ENCODE data around the gene HSPA6.
A peak's percentile ranks its signal among the peaks of the same experiment; 100 is the strongest.
"Not testable (repeated sequence)": the region's sequence is repeated elsewhere in the genome, so short reads cannot be mapped to it uniquely, and the experiment has no call there.

HSPA6 gene

DNA sequence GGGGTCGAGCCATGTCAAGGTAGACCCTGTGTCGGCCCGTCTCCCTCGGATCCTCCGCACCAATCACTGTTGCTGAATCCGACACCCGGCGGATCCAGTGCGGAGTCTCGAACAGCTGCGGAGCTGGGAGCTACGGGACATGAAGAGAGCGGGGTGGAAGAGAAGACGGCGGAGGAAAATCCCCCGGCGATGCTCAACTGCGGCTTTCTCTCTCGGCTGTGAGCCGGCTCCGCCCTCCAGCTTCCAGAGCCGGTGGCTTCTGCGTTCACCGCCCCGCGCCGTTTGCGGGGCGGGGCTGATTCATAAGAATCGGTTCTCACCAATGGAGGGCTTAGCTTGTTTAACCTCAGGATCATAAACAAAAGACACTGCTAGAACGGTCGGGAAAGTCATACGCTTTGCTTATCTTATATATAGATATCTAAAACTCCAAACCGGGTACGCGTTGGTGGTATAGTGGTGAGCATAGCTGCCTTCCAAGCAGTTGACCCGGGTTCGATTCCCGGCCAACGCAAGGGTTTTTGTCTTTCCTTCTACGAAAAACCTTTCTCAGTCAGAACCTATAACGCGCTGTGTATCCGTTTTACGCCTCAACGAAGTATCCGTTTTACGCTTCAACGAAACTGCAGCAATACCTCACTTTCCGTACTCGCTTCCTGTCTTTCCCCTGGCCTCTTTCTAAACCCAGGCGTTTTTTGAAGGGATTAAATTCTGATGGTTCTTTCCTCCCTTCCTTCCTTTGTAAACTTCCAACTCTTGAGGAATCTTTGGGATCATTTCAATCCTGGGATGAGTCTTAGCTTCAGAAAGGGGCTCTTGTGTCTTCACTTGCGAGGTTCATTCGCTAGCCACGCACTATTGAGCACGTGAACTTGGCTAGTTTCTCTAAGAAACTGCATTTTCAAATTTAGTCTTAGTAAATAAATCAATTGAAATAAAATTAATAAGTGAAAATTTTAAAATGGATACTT lies 6.6 kb downstream of the HSPA6 start:
- DNase-seq (ENCODE audit: extremely low spot score, insufficient read length, low read depth) (peak; percentile 37), FAIRE-seq (peak; percentile 93)

DNA sequence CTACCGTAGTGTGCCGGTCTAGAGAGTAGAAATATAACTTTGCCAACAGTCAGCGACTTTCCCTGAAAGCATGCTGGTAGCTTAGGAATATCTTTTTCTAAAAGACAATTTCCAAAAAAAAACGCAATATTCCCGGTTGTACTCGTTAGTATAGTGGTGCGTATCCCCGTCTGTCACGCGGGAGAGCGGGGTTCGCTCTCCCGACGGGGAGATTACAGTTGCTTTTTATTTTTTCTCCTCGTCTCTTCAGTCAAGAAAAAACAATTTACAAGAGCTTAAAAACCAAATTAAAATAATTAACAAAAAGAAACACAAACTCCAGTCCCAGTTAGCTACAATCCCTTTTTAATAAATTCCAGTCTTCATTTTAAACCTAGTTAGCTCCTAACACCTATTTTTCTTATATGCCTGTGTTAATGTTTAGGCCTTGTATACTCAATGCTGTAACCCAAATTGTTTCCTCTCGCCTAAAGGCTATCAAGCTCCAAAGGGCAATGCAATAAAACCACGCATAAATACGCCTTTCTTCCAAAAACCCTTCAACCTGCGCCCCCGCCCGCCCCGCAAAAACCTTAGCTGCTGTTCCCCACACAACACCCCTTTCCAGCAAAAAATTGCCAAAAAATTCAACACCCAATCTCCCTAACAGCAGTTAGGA lies 7.8 kb downstream of the HSPA6 start:
- DNase-seq (ENCODE audit: extremely low spot score, insufficient read length, low read depth) (no peak), FAIRE-seq (no peak)

DNA sequence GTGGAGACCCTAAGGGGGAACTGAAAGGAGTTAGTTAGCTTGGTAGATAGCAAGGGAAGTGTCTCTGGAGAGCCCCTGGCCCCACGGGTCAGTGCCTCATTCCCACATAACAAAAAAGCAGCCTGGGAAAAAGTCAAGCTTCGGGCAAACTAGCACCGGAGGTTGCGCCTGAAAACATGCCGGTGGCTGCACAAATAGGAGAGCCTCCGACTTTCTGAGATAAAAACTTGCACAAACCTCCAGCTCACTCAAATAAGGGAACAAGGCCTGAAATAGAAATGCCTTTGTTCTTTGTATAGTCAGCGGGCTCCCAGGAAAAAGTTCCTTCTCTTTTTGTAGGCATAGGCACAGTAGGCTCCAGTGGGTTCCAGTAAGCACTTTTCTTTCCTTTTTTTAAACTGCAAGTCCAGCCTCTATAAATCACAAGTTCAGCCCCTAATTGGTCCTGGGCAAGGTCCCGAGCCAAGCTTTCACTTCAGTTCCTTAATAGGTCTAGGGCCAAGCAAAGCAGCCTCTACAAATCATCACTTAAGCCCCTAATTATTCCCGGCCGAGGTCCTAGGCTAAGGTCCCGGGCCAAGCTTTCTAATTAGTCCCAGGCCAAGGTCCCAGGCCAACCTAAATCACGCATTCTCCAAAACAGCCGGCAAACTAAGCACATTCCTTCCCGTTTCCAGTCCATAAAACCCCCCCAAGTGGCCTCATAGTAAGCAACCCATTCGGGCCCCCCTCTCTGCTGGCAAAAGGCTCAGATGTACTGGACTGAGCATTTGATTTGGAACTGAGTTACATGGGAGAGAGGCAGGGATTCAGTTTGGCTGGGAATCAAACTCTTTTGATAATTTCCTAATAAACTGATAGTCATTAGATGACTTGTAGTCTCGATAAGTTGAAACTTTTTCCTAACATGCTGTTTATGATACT lies 8.6 kb downstream of the HSPA6 start:
- not testable (repeated sequence) for FAIRE-seq; DNase-seq (ENCODE audit: extremely low spot score, insufficient read length, low read depth)

DNA sequence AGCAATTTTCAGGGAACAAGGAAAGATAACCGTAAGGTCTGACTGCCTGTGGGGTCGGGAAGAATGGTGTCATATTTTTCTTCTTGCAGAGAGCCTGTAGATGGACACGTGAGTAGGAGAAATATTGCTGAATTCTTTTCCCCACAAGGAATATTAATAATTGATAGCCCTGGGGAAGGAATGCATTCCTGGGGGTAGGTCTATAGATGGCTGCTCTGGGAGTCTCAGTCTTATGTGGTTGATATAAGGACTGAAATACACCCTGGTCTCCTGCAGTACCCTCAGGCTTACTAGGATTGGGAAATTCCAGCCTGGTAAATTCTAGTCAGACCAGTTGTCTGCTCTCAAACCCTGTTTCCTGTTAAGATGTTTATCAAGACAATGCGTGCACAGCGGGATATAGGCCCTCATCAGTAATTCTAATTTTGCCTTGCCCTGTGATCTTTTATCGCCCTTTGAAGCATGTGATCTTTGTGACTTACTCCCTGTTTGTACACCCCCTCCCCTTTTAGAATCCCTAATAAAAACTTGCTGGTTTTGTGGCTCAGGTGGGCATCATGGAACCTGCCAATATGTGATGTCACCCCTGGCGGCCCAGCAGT lies 12.8 kb downstream of the HSPA6 start:
- DNase-seq (ENCODE audit: extremely low spot score, insufficient read length, low read depth); FAIRE-seq: not testable (repeated sequence)

DNA sequence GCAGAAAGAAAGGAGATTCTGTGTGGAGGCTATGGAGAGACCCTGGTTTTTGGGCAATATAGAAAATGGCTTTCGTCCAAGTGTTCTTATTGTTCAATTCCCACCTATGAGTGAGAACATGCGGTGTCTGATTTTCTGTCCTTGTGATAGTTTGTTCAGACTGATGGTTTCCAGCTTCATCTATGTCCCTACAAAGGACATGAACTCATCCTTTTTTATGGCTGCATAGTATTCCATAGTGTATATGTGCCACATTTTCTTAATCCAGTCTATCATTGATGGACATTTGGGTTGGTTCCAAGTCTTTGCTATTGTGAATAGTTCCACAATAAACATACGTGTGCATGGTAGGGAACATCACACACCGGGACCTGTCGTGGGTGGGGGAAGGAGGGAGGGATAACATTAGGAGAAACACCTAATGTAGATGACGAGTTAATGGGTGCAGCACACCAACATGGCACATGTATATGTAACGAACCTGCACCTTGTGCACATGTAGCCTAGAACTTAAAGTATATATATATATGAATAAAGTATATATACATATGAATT lies 14.7 kb downstream of the HSPA6 start:
- not testable (repeated sequence) for DNase-seq (ENCODE audit: extremely low spot score, insufficient read length, low read depth); FAIRE-seq

DNA sequence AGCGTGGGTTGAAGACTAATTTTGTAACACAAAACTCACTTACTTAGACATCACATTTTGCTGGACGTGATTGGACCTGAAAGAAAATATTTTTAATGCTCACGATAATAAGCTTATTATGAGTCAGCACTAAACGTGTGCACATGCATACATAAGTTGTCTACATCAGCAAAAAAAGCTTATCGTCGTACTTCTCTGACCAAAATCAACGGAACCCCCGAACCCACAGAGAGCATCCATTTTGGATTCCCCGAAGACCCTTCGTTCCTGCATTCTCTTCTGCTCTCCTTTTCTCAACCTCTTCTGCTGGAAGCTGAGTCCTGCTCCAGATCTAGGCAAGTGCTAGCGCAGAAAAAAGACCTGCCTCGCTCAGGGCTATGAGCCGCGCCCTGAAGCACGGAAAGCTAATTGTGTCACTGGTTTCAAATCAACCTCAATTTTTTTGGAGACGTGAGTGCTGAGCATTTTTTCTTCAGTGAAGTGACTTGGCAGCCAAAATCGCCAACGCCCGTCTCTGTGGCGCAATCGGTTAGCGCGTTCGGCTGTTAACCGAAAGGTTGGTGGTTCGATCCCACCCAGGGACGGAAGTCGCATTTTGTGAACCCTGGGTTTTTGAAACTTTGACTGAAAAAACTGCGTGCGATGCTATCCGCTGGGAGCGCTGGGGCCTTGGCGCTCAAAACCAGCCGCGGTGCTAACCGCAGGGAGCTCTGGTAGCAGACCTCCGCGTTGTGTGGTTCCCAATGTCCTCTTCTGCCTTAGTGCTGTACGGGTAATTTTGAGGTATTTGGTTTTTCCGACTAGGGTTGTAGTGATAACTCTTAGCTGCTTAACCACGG lies 15.6 kb downstream of the HSPA6 start:
- FAIRE-seq (peak; percentile 87), DNase-seq (ENCODE audit: extremely low spot score, insufficient read length, low read depth) (peak; percentile 18)

DNA sequence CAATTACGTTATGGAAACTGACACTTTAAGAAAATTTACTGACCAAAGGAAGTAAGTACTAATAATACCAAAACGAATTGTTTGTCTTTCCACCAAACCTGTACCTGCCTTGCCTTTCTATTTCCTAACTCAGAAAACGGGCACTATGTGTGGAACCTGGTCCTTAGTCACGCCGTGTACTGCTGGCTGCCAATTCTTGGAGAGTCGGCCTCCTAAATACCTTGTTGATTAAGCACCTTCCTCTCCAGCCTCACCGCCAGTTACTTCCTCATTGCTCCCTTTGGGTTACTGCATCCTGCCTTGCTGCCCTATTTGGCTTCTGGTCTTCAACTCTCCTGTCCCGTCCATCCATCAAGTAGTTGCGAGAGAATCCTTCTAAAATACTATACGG lies 16.2 kb downstream of the HSPA6 start:
- DNase-seq (ENCODE audit: extremely low spot score, insufficient read length, low read depth); FAIRE-seq: not testable (repeated sequence)

DNA sequence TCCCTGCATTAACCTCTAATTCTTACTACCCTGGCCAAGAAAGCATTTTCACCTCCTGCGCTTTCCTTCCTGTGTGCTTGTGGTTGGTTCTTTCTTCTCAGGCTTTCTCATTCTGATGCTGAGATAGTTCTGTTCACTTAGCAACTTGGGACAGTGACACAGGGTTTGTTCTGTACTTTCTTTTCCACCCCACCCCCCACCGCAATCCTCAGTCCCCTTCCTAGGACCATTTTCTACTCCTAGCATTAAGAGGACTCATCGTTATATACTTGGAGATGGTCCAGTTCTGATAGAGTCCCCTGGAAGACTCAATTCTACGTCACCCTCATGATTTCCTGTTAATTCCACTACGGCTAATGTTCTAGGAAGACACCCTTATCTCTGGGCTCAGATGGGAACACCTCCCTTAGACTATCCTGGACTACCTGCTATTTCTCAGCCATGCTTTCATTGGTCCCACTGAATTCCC lies 17.8 kb downstream of the HSPA6 start:
- peak; percentile 97 for FAIRE-seq
- not testable (repeated sequence) for DNase-seq (ENCODE audit: extremely low spot score, insufficient read length, low read depth)

DNA sequence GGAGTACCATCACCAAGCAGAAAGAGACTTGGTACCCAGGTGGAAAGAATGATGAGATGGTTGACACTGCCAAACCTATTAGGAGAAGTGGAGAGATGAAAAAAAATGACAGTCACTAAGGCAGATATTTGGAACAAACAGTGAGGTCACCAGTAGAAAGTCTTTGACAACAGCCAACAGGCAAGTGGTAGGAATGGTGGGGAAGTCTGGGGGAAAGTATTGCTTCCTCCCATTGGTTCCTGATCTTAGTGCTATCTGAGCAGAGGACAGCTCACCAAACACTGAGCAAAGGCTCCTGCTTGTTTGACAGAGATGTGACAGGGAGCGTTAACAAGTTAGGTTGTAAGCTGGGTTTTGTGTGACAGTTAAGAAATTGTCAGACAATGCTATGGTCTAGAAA lies 18.8 kb downstream of the HSPA6 start:
- not testable (repeated sequence) for DNase-seq (ENCODE audit: extremely low spot score, insufficient read length, low read depth); FAIRE-seq

DNA sequence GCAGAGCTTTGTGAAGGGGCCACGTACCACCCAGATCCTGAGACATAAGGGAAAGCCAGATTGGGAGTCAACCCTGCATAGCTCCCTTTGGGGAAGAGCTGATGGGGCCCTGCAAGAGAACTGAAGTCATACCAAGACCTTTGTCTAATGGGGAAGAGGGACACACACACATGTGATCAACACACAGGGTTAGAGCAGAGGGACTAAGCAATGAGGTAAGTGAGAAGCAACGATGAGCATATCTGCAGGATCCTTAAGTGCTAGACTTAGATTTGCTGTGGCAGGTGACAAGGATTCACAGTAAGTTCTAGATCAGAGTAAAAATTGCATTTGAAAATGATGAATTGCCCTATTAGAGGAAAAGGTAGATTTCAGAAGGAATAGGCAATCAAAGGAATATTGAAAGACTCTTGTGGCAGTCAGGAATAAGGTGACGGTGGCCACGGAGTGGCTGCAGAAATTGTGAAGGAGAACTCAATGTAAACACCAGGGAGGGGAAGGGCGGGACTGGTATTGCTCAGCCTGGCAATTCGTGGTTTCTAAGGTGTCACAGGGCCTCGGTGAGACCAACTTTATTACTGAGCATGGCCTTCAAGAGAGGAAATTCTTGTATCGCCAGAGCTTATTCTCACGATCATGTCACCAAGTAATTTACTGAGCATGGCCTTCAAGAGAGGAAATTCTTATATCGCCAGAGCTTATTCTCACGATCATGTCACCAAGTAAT lies 20.8 kb downstream of the HSPA6 start:
- not testable (repeated sequence) for FAIRE-seq; DNase-seq (ENCODE audit: extremely low spot score, insufficient read length, low read depth)

DNA sequence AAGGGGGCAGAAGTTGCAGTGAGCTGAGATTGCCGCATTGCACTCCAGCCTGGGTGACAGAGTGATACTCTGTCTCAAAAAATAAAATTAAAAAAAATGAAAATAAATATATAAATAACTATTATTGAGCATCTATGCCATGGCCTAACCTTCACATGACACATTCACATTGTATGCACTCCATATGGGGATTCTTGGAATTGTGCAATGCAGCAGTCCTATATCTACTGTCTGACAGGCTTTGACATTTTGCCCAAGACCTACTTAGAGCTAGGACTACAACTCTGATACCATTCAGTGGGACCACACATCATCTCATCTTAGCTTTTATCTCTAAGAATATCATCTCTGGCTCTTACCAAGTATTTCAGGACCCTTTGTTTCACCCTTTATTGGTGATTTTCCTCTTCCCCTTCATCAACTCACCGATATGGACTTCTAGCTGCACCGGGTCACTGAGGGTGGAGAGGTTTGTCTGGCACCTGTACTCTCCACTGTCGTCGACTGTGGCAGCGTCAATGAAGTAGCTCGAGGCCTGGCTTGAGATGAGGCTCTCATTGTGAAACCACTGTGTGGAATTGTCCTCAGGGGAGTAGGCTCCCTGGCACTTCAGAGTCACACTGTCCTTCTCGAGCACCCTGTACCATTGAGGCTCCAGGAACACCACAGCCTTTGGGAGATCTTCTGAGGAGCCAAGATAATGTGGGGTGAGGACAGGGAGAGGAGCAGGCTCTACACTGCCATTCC lies 23.8 kb downstream of the HSPA6 start:
- FAIRE-seq; DNase-seq (ENCODE audit: extremely low spot score, insufficient read length, low read depth): not testable (repeated sequence)

DNA sequence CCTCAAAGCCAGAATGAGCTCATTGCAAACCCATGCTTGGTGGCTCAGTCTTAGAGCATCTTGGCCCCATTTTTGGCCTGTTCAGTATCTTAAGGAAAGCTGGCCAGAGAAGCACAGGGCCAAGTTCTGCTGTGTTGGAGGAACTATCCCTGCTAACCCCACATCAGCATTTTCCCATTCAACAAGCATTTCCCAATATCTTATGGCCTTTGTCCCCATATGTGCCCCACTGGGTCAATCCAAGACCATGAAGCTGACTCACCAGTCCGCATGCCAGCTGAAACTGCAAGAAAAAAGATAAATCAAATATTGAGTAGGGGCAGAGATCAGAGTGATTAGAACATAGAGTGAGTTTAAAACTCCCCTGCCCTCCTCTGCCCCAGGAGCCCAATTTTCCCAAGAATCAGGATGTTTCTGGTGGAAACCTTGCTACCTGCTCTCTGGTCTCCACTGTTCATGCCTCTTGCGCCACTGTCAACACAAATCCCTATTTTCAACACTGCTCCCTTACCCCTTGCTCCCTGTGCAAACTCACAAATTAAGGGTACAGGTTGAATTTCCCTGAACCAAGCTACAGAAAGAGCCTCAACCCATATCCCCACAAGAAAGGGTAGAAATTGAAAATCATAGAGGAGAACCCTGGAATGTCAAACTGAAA lies 24.5 kb downstream of the HSPA6 start:
- not testable (repeated sequence) for DNase-seq (ENCODE audit: extremely low spot score, insufficient read length, low read depth); FAIRE-seq

DNA sequence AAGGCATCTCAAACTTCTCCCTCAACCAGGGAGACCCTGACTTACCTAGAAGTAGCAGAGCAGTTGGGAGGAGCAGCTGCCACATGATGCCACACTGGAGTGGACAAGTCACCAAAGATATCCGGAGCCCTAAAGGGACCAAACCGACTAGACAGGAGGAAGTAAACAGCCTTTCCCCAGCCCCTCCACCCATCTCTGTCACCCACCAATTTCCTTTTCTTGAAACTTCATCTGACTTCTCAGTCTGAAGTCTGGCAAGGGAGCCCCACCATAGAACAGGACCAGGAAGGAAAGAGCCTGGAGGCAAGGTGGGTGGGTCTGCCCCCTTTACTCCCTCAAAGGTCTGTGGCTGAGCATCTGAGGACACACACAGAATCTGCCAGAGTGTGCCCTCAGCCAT lies 25.3 kb downstream of the HSPA6 start, which contains the start of gene FCGR3A:
Gene FCGR3A (minus strand): TSS at position 167 of the 400 bp plus-strand sequence. CDS start 82 bp downstream, at position 85.
- FAIRE-seq, result no peak
- DNase-seq (ENCODE audit: extremely low spot score, insufficient read length, low read depth), result no peak

DNA sequence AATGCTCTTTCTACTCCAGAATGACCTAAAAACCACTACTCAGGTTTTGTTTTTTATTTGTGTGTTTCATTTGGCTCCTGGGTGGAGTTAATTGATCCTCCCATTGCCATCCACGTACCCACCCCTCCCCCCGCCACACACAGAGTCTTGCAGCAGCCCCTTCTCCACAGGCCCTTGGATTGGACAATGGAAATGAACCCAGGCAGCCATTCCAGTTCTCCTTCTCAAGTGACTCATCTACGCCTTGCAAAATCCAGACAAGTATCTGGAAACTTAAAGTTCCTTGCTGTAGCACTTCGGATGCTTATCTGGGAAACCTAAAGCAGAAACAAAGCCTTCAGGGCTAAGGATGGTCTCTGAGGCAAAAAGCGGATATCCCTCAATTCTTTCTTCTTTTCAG lies 26.6 kb downstream of the HSPA6 start:
- not testable (repeated sequence) for FAIRE-seq; DNase-seq (ENCODE audit: extremely low spot score, insufficient read length, low read depth)

DNA sequence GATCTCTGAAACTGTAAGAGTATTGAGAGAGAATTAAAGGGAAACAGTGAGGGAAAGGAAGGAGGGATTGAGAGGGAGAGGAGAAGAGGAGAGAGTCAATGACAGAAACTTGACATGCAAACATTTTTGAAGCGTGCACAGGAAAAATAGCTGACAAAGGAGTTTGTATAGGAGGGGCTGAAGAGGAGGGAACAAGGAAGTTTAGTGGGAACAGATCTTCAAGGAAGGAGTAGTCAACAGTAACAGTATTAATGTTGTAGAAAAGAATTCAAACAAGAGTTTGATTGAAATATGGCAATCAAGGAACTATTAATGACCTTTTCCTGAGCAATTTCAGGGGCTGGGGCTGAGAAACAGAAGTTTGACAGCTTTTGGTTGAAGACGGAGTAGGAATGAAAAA lies 29.3 kb downstream of the HSPA6 start:
- not testable (repeated sequence) for FAIRE-seq; DNase-seq (ENCODE audit: extremely low spot score, insufficient read length, low read depth)

DNA sequence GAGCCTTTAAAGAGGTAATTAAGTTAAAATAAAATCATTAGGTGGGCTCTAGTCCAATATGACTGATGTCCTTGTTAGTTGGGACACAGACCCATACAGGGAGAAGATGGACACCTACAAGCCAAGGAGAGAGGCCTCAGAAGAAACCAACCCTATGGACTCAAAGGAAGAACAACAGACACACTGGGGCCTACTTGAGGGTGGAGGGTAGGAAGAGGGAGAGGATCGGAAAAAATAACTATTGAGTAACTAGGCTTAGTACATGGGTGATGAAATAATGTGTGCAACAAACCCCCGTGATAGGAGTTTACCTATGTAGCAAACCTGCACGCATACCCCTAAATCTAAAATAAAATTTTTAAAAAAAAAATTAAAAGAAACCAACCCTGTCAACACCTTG lies 30.0 kb downstream of the HSPA6 start:
- not testable (repeated sequence) for DNase-seq (ENCODE audit: extremely low spot score, insufficient read length, low read depth); FAIRE-seq

All from GM18507 (cell line).